Mesenchymal stem cell (in vitro differentiated cells and primary cell): ENCODE results near the gene ACOT11.
A peak's percentile ranks its signal among the peaks of the same experiment; 100 is the strongest.

Experiments
- DNase-seq: peaks from one replicate; pipeline ENCODE4 v3.0.0-alpha.2; 2013
- H2AFZ ChIP-seq: one replicate; pipeline ENCODE4 v1.6.1; 2013; ENCODE audit warnings: low read depth, mild to moderate bottlenecking, control low read depth, inconsistent platforms, low read length, moderate library complexity
- H2AK5ac ChIP-seq: 2 replicates; pipeline ENCODE4 v1.6.1; 2013; ENCODE audit warnings: low read length, moderate library complexity, mild to moderate bottlenecking, inconsistent platforms; ENCODE audit not compliant: severe bottlenecking
- H2BK120ac ChIP-seq: one replicate; pipeline ENCODE4 v1.6.1; 2013; ENCODE audit warnings: low read depth, mild to moderate bottlenecking, inconsistent platforms, low read length, moderate library complexity
- H2BK12ac ChIP-seq, 2 experiments: one replicate each; pipeline ENCODE4 v1.6.1; 2013; ENCODE audit warnings: inconsistent platforms in 2 of 2, low read length in 2 of 2, mild to moderate bottlenecking in 2 of 2, moderate library complexity in 2 of 2, control low read depth in 1 of 2
- H2BK15ac ChIP-seq: one replicate; pipeline ENCODE4 v1.6.1; 2013; ENCODE audit warnings: mild to moderate bottlenecking, low read depth, inconsistent platforms; ENCODE audit not compliant: poor library complexity, severe bottlenecking
- H2BK5ac ChIP-seq: 2 replicates; pipeline ENCODE4 v1.6.1; 2013; ENCODE audit warnings: low read depth, mild to moderate bottlenecking, low read length, control low read depth, inconsistent platforms; ENCODE audit not compliant: poor library complexity, severe bottlenecking
- H3K14ac ChIP-seq, 2 experiments: one replicate each; pipeline ENCODE4 v1.6.1; 2013; ENCODE audit warnings: inconsistent platforms in 2 of 2, low read length in 2 of 2, control low read depth in 1 of 2, mild to moderate bottlenecking in 1 of 2, moderate library complexity in 1 of 2
- H3K18ac ChIP-seq, 2 experiments: one replicate each; pipeline ENCODE4 v1.6.1; 2013; ENCODE audit warnings: inconsistent platforms in 2 of 2, low read length in 2 of 2, control low read depth in 1 of 2, low read depth in 1 of 2, mild to moderate bottlenecking in 1 of 2
- H3K23ac ChIP-seq, 2 experiments: one replicate each; pipeline ENCODE4 v1.6.1; 2013; ENCODE audit warnings: inconsistent platforms in 2 of 2, low read length in 2 of 2, mild to moderate bottlenecking in 2 of 2, moderate library complexity in 2 of 2, control low read depth in 1 of 2
- H3K27ac ChIP-seq: 2 replicates; pipeline ENCODE4 v1.5.1; 2013; ENCODE audit warnings: mild to moderate bottlenecking, moderate library complexity, low read length, control low read depth, inconsistent platforms; ENCODE audit not compliant: poor library complexity, severe bottlenecking
- H3K27me3 ChIP-seq, 2 experiments: 2 replicates each; pipeline versions ENCODE4 v1.6.1 to v1.7.0; 2013; ENCODE audit warnings: low read length in 2 of 2, mild to moderate bottlenecking in 2 of 2, moderate library complexity in 2 of 2, control low read depth in 1 of 2, inconsistent platforms in 1 of 2; ENCODE audit not compliant: control insufficient read depth in 1 of 2, insufficient read depth in 1 of 2
- H3K36me3 ChIP-seq, 2 experiments: 2 replicates each; pipeline versions ENCODE4 v1.6.1 to v1.7.0; 2013; ENCODE audit warnings: low read length in 2 of 2, control low read depth in 1 of 2, inconsistent platforms in 1 of 2, low read depth in 1 of 2, mild to moderate bottlenecking in 1 of 2; ENCODE audit not compliant: insufficient read depth in 2 of 2, control insufficient read depth in 1 of 2
- H3K4ac ChIP-seq, 2 experiments: one replicate each; pipeline ENCODE4 v1.6.1; 2013; ENCODE audit warnings: inconsistent platforms in 2 of 2, low read length in 2 of 2, mild to moderate bottlenecking in 2 of 2, moderate library complexity in 2 of 2, control low read depth in 1 of 2, low read depth in 1 of 2
- H3K4me1 ChIP-seq: 2 replicates; pipeline ENCODE4 v1.6.1; 2013; ENCODE audit warnings: low read depth, low read length, control low read depth; ENCODE audit not compliant: control insufficient read depth, insufficient read depth
- H3K4me2 ChIP-seq: 2 replicates; pipeline ENCODE4 v1.6.1; 2013; ENCODE audit warnings: low read length, mild to moderate bottlenecking, inconsistent platforms; ENCODE audit not compliant: poor library complexity, severe bottlenecking
- H3K4me3 ChIP-seq, 2 experiments: 2 replicates each; pipeline versions ENCODE4 v1.5.1 to v1.7.0; 2013; ENCODE audit warnings: low read length in 2 of 2, mild to moderate bottlenecking in 2 of 2, control low read depth in 1 of 2, low read depth in 1 of 2; ENCODE audit not compliant: insufficient read depth in 1 of 2
- H3K79me1 ChIP-seq: replicated peaks from 2 replicates; pipeline ENCODE4 v1.6.1; 2013; ENCODE audit warnings: mild to moderate bottlenecking, control low read depth, low read length, inconsistent platforms; ENCODE audit not compliant: poor library complexity, severe bottlenecking
- H3K9ac ChIP-seq: 2 replicates; pipeline ENCODE4 v1.7.0; 2013; ENCODE audit warnings: mild to moderate bottlenecking, low read length, moderate library complexity
- H3K9me3 ChIP-seq: 2 replicates; pipeline ENCODE4 v1.7.0; 2013; ENCODE audit warnings: mild to moderate bottlenecking, low read length; ENCODE audit not compliant: control insufficient read depth
- H4K8ac ChIP-seq: one replicate; pipeline ENCODE4 v1.6.1; 2013; ENCODE audit warnings: inconsistent platforms, mild to moderate bottlenecking, low read length, moderate library complexity
- H4K91ac ChIP-seq: one replicate; pipeline ENCODE4 v1.6.1; 2013; ENCODE audit warnings: mild to moderate bottlenecking, low read length, inconsistent platforms
- WGBS: methylation state at CpG from one replicate; pipeline ENCODE4 v1.1.7; 2013; ENCODE audit warnings: mixed read lengths; 5-methylcytosine and 5-hydroxymethylcytosine counted together

The ACOT11 gene

DNA sequence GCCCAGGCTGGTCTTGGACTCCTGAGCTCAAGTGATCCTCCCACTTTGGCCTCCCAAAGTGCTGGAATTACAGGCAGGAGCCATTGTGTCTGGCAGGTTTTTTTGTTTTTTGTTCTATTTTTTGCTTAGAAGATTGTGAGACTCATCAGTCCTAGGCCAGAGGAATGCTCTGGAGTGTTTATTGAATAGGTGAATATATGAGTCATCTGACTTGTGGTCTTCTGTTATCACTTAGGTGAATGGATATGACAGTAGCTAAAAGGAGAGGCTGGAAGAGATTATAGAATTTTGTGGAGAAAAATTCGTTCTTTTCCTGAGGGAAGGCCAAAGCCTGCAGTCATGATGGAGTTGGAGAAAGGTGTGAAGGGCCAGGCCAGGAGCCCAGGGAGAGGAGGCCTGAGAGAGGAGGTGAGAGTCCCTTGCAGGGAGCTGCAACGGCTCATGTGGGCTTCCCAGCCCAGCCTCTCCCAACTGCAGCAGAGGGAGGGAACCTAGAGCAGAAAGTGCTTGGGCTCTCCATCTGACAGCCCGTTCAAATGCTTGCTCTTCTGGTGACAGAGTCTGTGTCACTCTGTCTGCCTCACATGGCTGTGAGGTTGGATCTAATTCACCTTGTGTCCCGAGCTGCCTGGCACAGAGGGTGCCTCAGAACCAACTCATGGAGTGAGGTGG, 31.6 kb upstream of the ACOT11 start:
- no peak overlapping the region for H3K9ac ChIP-seq
- no peak overlapping the region for H4K8ac ChIP-seq
- H3K4me2 ChIP-seq, result no peak overlapping the region
- H2BK15ac ChIP-seq, result no peak overlapping the region
- H2BK12ac ChIP-seq, result no peak overlapping the region
- H3K4ac ChIP-seq, result no peak overlapping the region
- peaks cover 5% of the 10 kb centered on the region for H3K4me1 ChIP-seq
- no peaks in the 10 kb centered on the region for H3K79me1 ChIP-seq
- no peak overlapping the region for H2AK5ac ChIP-seq
- no peak overlapping the region for H2BK5ac ChIP-seq
- no peak overlapping the region for H3K4me3 ChIP-seq
- WGBS, result 56% methylated on average over 4 of the region's 4 CpGs
- no peak overlapping the region for H3K27ac ChIP-seq
- peaks cover 10 to 19% of the 10 kb centered on the region in 2 experiments for H3K27me3 ChIP-seq
- no peak overlapping the region for H3K23ac ChIP-seq
- H3K14ac ChIP-seq, result no peak overlapping the region
- no peak overlapping the region for H4K91ac ChIP-seq
- no peak for DNase-seq
- no peak overlapping the region for H2BK120ac ChIP-seq
- no peak overlapping the region for H3K18ac ChIP-seq
- H3K36me3 ChIP-seq, result no peaks in the 10 kb centered on the region
- peaks cover 4% of the 10 kb centered on the region for H3K9me3 ChIP-seq
- no peak overlapping the region for H2AFZ ChIP-seq

- WGBS, result 84% methylated on average over 6 of the region's 9 CpGs
- Histone ChIP-seq H2BK15ac (no peak overlapping the region), H3K14ac (no peak overlapping the region), H3K4ac (no peak overlapping the region), H3K36me3 (no peaks in the 10 kb centered on the region), H3K79me1 (no peaks in the 10 kb centered on the region), H3K27me3 (peaks cover 6 to 19% of the 10 kb centered on the region in 2 experiments), H4K8ac (no peak overlapping the region), H4K91ac (no peak overlapping the region), H3K9me3 (no peaks in the 10 kb centered on the region), H3K23ac (no peak overlapping the region), H2AK5ac (no peak overlapping the region), H2BK12ac (no peak overlapping the region), H2BK120ac (no peak overlapping the region), H3K4me1 (peaks cover 5% of the 10 kb centered on the region), H3K27ac (no peak overlapping the region), H2BK5ac (no peak overlapping the region), H3K4me2 (no peak overlapping the region), H3K9ac (no peak overlapping the region), H2AFZ (no peak overlapping the region), H3K18ac (no peak overlapping the region), H3K4me3 (no peak overlapping the region)
- DNase-seq, result no peak
These were observed 30.5 kb upstream of the ACOT11 start for GRCh38 chr1:54517496-54517895.

GRCh38 chr1:54518489-54518888, 29.5 kb upstream of the ACOT11 start:
- DNase-seq, result no peak
- no peak overlapping the region for H4K8ac ChIP-seq
- no peak overlapping the region for H3K4me2 ChIP-seq
- H2BK120ac ChIP-seq, result no peak overlapping the region
- no peaks in the 10 kb centered on the region for H3K36me3 ChIP-seq
- WGBS, result 90% methylated on average over 2 of the region's 2 CpGs
- no peak overlapping the region for H3K9ac ChIP-seq
- H3K4ac ChIP-seq, result no peak overlapping the region
- no peak overlapping the region for H2BK5ac ChIP-seq
- no peak overlapping the region for H3K27ac ChIP-seq
- H4K91ac ChIP-seq, result no peak overlapping the region
- H2BK12ac ChIP-seq, result no peak overlapping the region
- H2BK15ac ChIP-seq, result no peak overlapping the region
- no peak overlapping the region for H3K14ac ChIP-seq
- no peak overlapping the region for H2AK5ac ChIP-seq
- no peak overlapping the region for H2AFZ ChIP-seq
- H3K4me1 ChIP-seq, result peaks cover 5% of the 10 kb centered on the region
- H3K18ac ChIP-seq, result no peak overlapping the region
- peaks cover 3 to 19% of the 10 kb centered on the region in 2 experiments for H3K27me3 ChIP-seq
- no peak overlapping the region for H3K4me3 ChIP-seq
- no peaks in the 10 kb centered on the region for H3K79me1 ChIP-seq
- no peak overlapping the region for H3K23ac ChIP-seq
- no peaks in the 10 kb centered on the region for H3K9me3 ChIP-seq

DNA sequence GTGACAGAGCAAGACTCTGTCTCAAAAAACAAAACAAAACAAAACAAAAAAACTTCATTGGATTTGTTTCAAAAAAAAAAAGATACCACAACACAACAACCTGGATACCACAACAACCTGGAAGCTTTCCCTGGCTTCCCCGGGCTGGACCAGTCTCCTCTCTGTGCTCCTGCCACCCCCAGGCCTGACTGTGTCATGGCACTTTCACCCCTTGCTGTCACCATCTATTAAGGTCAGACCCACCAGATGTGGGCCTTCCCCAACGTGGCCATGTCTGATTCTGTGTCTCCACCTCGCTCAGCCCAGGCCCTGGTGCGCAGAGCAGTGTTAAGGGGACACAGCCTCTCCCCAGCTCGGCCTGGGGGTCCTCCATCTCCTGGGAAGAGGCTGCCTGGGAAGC, 28.3 kb upstream of the ACOT11 start:
- Histone ChIP-seq H3K4ac (no peak overlapping the region), H2AFZ (no peak overlapping the region), H3K4me3 (no peak overlapping the region), H2BK120ac (no peak overlapping the region), H3K9me3 (no peaks in the 10 kb centered on the region), H4K91ac (no peak overlapping the region), H3K4me1 (peaks cover 5% of the 10 kb centered on the region), H3K36me3 (no peaks in the 10 kb centered on the region), H3K79me1 (no peaks in the 10 kb centered on the region), H3K27ac (no peak overlapping the region), H3K14ac (peak overlapping the region in 1 of 2 experiments; percentile 81), H2BK5ac (no peak overlapping the region), H2AK5ac (peak overlapping the region; percentile 31), H3K23ac (no peak overlapping the region), H2BK12ac (no peak overlapping the region), H3K18ac (peak overlapping the region in 1 of 2 experiments; percentile 21), H3K9ac (no peak overlapping the region), H2BK15ac (no peak overlapping the region), H3K4me2 (no peak overlapping the region), H4K8ac (peak overlapping the region; percentile 7), H3K27me3 (peaks cover 3 to 19% of the 10 kb centered on the region in 2 experiments)
- 40% methylated on average over 5 of the region's 5 CpGs for WGBS
- peak; percentile 12 for DNase-seq
